GM19468 (cell line): ENCODE results near the gene RELT.
"Not testable (repeated sequence)": the region's sequence is repeated elsewhere in the genome, so short reads cannot be mapped to it uniquely, and the experiment has no call there.

Experiments used
- ATAC-seq: cut with Tn5 transposase; IDR thresholded peaks from one replicate; pipeline ENCODE4 v1.9.1; 2021; ENCODE audit warnings: mild to moderate bottlenecking, moderate library complexity, moderate number of reproducible peaks; ENCODE audit not compliant: unreplicated experiment; ENCODE audit errors: extremely low read depth

RELT gene

GRCh38 chr11:73422886-73423285, 46.7 kb downstream of the RELT start:
- ATAC-seq = no peak

GRCh38 chr11:73423506-73423905, 47.3 kb downstream of the RELT start:
- ATAC-seq = no peak

DNA sequence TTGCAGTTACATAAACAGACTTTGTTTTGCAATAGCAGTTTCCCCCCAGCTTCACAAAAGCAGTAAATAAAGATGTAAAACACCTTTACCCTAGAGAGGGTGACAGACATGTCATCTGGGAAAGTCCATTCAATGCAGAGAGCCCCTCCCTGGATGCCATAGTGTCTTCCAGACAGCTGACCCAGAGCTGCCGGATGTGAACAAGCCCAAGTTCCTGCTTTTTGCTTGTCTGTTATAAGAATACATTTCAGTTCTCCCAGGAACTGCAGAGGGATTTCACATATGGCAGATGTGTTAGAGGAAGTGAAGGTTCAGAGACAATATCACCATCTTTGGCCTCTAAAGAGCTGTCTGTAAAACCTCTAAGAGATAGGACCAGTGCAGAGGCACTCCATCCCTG, 48.9 kb downstream of the RELT start:
- ATAC-seq = no peak

- ATAC-seq = no peak
Observed at GRCh38 chr11:73426219-73426850, 50.1 kb downstream of the RELT start.

- no peak for ATAC-seq
Observed at GRCh38 chr11:73428227-73428626, 52.0 kb downstream of the RELT start.

GRCh38 chr11:73428699-73429098, 52.5 kb downstream of the RELT start:
- ATAC-seq = no peak

DNA sequence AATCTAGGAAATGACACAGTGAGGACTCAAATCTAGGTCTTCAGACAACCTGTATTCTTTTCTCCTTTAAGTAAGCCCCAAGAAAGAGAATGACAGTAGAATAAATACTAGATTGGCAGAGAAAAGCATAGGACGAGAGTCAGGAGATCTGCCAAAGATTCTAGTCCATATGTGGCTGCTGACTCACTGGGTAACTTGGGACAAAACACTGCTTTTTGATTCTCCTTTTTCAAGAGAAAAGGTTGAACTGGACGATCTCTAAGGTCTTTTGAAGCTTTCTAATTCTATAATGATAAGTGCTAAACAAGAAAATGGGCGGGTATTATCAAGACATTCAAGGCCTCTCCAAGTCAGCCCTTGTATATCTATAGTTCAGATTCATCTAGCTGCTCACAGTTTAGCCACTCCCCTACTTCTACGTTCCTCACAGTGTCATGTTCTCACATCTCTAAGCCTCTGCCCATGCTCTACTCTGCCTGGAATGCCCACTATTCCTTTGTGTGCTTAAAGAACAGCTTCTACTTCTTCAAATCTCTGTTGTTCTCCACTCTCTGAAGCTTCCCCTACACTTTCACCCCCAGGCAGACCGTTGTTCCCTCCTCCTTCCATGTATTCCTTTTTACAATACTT, 53.0 kb downstream of the RELT start:
- ATAC-seq = no peak

GRCh38 chr11:73430326-73430725, 54.1 kb downstream of the RELT start:
- no peak for ATAC-seq

GRCh38 chr11:73431396-73431795, 55.2 kb downstream of the RELT start:
- ATAC-seq = no peak

- not testable (repeated sequence) for ATAC-seq
Observed at GRCh38 chr11:73436859-73437258, 60.7 kb downstream of the RELT start.

- no peak for ATAC-seq
Observed at GRCh38 chr11:73439002-73439843, 63.0 kb downstream of the RELT start.

GRCh38 chr11:73445980-73446379, 69.8 kb downstream of the RELT start:
- ATAC-seq = no peak

DNA sequence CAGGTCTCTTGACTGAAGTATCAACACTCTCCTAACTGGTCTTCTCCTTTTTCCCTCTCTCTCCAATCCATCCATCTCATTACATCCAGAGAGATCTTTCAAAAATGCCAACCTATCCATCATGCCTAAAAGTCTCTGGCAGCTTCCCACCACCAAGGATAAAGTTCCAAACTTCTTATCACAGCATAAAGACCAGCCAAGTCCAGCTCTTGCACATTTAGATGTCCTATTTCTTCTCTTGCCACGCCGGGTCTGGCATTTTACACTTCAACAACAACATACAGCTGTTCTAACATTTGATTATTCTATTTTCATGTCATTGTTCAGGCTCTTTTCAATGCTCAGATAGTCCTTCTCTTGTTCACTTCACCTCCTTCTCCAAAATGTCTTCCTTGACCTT, 70.6 kb downstream of the RELT start:
- no peak for ATAC-seq
